HepG2 (cell line): ENCODE data around the gene STIM1.
"Not testable (repeated sequence)": the region's sequence is repeated elsewhere in the genome, so short reads cannot be mapped to it uniquely, and the experiment has no call there.

ENCODE experiments used
- FOXK1 ChIP-seq: sonication (generic); formaldehyde crosslinking; IDR thresholded peaks from 2 replicates; pipeline ENCODE4 v1.4.0; 2020; ENCODE audit warnings: low read depth, missing genetic modification reagents, borderline replicate concordance
- MEF2D ChIP-seq: sonication (generic); formaldehyde crosslinking; IDR thresholded peaks from 2 replicates; pipeline ENCODE4 v1.5.1; 2020; ENCODE audit warnings: mild to moderate bottlenecking, missing genetic modification reagents
- PAX8 ChIP-seq: sonication (generic); formaldehyde crosslinking; IDR thresholded peaks from 2 replicates; pipeline ENCODE4 v1.8.0; 2022; ENCODE audit warnings: mild to moderate bottlenecking, missing genetic modification reagents, borderline replicate concordance
- ZBTB21 ChIP-seq: sonication (generic); formaldehyde crosslinking; IDR thresholded peaks from 2 replicates; pipeline ENCODE4 v1.4.0; 2020; ENCODE audit warnings: missing genetic modification reagents

- not testable (repeated sequence) for TF ChIP-seq FOXK1 (CRISPR knock-in tag); MEF2D; PAX8 (CRISPR knock-in tag); ZBTB21 (CRISPR knock-in tag)
These were observed 5.5 kb downstream of the STIM1 start for GRCh38 chr11:3860898-3861393.
